Progenitor cell of endocrine pancreas (in vitro differentiated cells): ENCODE results near the gene KITLG. TPM values are rescaled to one million over a fixed set of nuclear protein-coding genes. Genes with fewer than 3 reads are reported as not detected.
"Not testable (repeated sequence)": the region's sequence is repeated elsewhere in the genome, so short reads cannot be mapped to it uniquely, and the experiment has no call there.

Source experiments
- DNase-seq: peaks from one replicate; pipeline ENCODE4 v3.0.0; 2021; ENCODE audit warnings: low spot score; ENCODE audit not compliant: unreplicated experiment
- H3K27ac Mint-ChIP-seq: 2 replicates; pipeline ENCODE4 v1.8.0; 2021; ENCODE audit warnings: mild to moderate bottlenecking, moderate library complexity, mixed read lengths
- H3K27me3 Mint-ChIP-seq: 2 replicates; pipeline ENCODE4 v1.8.0; 2021; ENCODE audit warnings: mixed read lengths
- H3K36me3 Mint-ChIP-seq: 2 replicates; pipeline ENCODE4 v1.8.0; 2022; ENCODE audit warnings: mixed read lengths; ENCODE audit not compliant: insufficient read depth
- H3K4me1 Mint-ChIP-seq: 2 replicates; pipeline ENCODE4 v1.8.0; 2021; ENCODE audit warnings: low read depth, mixed read lengths
- H3K4me3 Mint-ChIP-seq: 2 replicates; pipeline ENCODE4 v1.8.0; 2021; ENCODE audit warnings: low read depth, mild to moderate bottlenecking, moderate library complexity, mixed read lengths
- H3K9me3 Mint-ChIP-seq: 2 replicates; pipeline ENCODE4 v1.8.0; 2021; ENCODE audit warnings: low read depth, mixed read lengths
- total RNA-seq: library from RNA; stranded (reverse); gene quantifications from 2 replicates; pipeline ENCODE4 v1.2.1, GENCODE V29; 2021
- TF ChIP-seq, protein P1 (sequence below): fragments of 200-600 bp; sonication (generic); IDR thresholded peaks from one replicate; pipeline ENCODE4 v1.5.0; 2021; ENCODE audit warnings: antibody characterized with exemption, mild to moderate bottlenecking; ENCODE audit not compliant: unreplicated experiment

The KITLG gene
- total RNA-seq, 1 donor from 2014 or later, result 9.1 TPM

DNA sequence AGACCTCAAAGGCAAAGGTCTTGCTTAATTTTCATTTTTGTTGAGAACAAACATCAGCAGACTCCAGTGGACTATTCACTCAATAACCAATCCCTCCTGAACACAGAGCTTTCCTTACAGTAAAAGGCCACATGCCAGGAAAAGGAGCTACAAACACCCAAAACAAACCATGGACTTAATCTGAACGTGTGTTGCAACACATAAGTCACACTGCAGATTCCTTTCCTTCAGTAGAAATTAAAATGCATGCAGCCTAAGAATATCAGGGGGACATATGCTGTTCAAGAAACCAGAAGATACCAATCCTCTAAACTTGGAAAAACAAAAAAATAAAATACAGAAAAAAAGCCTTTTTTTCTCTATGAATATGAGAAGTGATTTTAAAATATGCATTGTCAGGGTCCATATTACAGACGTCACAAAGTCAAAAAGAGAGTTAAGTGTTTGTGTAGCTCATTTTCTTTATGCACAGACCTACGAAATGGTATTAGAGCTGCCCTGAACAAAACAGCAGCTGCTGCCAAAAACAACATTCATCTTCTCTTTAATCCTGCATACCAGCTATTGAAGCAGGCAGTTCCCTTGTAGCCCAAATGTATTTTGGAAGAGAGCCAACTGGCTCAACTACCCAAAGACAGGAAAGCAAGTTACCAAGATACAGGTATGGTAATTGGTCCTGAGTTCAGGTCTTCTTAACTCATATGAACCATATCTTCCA lies 26.2 kb downstream of the KITLG start:
- TF ChIP-seq, protein P1, sequence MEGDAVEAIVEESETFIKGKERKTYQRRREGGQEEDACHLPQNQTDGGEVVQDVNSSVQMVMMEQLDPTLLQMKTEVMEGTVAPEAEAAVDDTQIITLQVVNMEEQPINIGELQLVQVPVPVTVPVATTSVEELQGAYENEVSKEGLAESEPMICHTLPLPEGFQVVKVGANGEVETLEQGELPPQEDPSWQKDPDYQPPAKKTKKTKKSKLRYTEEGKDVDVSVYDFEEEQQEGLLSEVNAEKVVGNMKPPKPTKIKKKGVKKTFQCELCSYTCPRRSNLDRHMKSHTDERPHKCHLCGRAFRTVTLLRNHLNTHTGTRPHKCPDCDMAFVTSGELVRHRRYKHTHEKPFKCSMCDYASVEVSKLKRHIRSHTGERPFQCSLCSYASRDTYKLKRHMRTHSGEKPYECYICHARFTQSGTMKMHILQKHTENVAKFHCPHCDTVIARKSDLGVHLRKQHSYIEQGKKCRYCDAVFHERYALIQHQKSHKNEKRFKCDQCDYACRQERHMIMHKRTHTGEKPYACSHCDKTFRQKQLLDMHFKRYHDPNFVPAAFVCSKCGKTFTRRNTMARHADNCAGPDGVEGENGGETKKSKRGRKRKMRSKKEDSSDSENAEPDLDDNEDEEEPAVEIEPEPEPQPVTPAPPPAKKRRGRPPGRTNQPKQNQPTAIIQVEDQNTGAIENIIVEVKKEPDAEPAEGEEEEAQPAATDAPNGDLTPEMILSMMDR, result no peak
- no peak overlapping the region for H3K4me3 Mint-ChIP-seq
- H3K4me1 Mint-ChIP-seq, result peaks cover 35% of the 10 kb centered on the region
- H3K27ac Mint-ChIP-seq, result no peak overlapping the region
- no peak for DNase-seq
- H3K36me3 Mint-ChIP-seq, result no peaks in the 10 kb centered on the region
- no peaks in the 10 kb centered on the region for H3K27me3 Mint-ChIP-seq
- H3K9me3 Mint-ChIP-seq, result no peaks in the 10 kb centered on the region

DNA sequence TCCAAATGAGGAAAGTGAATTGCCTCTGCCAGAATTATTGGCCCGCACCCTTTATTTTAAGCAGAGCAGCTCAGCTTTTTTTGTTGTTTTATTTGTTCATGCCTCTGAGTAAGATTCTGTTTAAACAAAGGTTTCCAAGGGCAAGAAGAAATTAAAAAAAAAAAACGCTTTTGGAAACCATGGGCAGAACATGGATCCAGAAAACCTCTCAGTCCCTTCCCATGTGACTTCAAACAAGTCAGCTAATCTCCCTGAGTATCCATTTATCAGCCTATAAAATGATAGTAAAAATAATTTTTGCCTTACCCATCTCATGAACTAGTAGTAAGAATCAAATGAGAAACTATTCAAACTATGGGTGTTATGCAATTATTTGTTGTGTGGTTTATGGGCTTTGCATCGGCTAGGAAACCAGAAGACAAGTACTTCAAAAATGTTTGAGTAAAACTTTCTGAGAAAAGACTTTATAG lies 27.6 kb downstream of the KITLG start:
- DNase-seq, result no peak
- no peaks in the 10 kb centered on the region for H3K27me3 Mint-ChIP-seq
- H3K27ac Mint-ChIP-seq, result no peak overlapping the region
- no peak overlapping the region for H3K4me3 Mint-ChIP-seq
- TF ChIP-seq, protein P1, result no peak
- no peaks in the 10 kb centered on the region for H3K36me3 Mint-ChIP-seq
- peaks cover 34% of the 10 kb centered on the region for H3K4me1 Mint-ChIP-seq
- H3K9me3 Mint-ChIP-seq, result no peaks in the 10 kb centered on the region

DNA sequence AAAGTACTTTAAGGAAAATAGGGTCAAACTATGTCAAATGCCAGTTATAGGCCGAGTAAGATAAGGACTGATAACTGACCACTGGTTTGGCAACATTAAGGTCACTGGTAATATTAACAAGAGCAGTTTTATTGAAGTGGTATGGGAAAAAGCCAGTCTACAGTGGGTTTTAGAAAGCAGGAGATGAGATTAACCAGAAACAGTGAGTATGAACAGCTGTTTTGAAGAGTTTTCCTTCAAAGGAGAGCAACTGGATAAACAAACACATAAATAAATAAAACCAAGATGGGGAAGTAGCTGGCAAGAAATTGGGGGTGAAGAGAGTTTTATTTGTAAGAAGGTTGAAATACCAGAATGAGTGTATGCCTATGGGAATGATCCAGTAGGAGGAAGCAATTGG lies 30.3 kb downstream of the KITLG start:
- DNase-seq, result no peak
- Mint-ChIP-seq H3K4me3 (no peak overlapping the region), H3K36me3 (no peaks in the 10 kb centered on the region), H3K9me3 (no peaks in the 10 kb centered on the region), H3K4me1 (peaks cover 20% of the 10 kb centered on the region), H3K27ac (no peak overlapping the region), H3K27me3 (no peaks in the 10 kb centered on the region)
- TF ChIP-seq, protein P1, result no peak

DNA sequence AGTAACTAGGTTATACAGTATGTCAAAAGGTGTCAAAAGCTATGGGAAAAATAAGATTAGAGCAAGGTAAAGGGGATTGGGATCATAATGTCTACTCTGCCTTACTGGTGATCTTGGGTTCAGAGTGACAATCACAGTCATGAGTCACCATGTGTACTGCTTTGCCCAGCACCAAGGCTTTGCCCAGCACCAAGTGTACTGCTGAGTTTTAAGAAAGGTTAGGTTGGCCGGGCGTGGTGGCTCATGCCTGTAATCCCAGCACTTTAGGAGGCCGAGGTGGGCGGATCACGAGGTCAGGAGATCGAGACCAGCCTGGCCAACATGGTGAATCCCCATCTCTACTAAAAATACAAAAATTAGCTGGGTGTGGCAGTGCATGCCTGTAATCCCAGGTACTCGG lies 32.3 kb downstream of the KITLG start:
- not testable (repeated sequence) for H3K9me3 Mint-ChIP-seq, H3K27me3 Mint-ChIP-seq, H3K4me3 Mint-ChIP-seq, H3K4me1 Mint-ChIP-seq, DNase-seq, H3K36me3 Mint-ChIP-seq, H3K27ac Mint-ChIP-seq

DNA sequence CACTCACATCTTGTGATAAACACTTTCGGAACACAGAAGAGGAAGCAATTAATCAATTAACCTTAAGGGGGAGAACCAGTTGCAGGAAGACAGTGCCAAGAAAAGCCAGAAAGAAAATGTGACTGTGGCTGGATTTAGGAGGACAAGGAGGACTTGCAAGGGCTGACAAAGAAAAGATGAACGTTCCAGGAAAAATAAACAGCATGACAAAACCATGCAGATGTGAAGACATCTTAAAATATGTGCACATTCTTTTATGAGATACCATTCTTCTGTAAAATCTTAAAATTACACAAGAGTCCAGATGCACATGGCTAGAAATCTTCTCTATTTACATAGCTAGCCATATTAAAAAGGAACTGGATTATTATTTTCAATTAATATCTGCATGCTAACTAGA lies 33.4 kb downstream of the KITLG start:
- no peaks in the 10 kb centered on the region for H3K27me3 Mint-ChIP-seq
- H3K36me3 Mint-ChIP-seq, result peaks cover 4% of the 10 kb centered on the region
- TF ChIP-seq, protein P1, result no peak
- no peak overlapping the region for H3K27ac Mint-ChIP-seq
- H3K4me1 Mint-ChIP-seq, result peaks cover 6% of the 10 kb centered on the region
- H3K9me3 Mint-ChIP-seq, result peaks cover 4% of the 10 kb centered on the region
- no peak overlapping the region for H3K4me3 Mint-ChIP-seq
- no peak for DNase-seq

DNA sequence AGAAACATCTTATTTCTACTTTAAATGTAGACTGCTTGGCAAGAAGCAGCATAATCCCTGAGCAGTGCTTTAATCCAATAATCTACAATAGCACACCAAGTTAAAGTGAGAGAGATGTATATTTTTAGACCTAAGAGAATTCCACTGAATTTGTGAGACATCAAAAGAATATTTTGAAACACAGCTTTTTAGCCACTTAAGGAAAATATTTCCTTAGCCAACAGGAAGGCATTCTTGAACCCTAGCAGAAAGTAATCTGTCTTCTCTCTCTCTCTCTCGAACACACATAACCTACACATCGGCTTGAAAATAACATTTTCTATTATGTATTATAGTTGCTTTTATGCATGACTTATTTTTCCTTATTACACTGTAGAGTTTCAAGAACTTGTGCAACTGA lies 34.0 kb downstream of the KITLG start:
- Mint-ChIP-seq H3K36me3 (peaks cover 4% of the 10 kb centered on the region), H3K27ac (no peak overlapping the region), H3K9me3 (peaks cover 4% of the 10 kb centered on the region), H3K27me3 (no peaks in the 10 kb centered on the region), H3K4me3 (no peak overlapping the region), H3K4me1 (peaks cover 4% of the 10 kb centered on the region)
- DNase-seq, result no peak
- TF ChIP-seq, protein P1, result no peak
